ENCODE data around the gene CACNA1C.

The CACNA1C gene

DNA sequence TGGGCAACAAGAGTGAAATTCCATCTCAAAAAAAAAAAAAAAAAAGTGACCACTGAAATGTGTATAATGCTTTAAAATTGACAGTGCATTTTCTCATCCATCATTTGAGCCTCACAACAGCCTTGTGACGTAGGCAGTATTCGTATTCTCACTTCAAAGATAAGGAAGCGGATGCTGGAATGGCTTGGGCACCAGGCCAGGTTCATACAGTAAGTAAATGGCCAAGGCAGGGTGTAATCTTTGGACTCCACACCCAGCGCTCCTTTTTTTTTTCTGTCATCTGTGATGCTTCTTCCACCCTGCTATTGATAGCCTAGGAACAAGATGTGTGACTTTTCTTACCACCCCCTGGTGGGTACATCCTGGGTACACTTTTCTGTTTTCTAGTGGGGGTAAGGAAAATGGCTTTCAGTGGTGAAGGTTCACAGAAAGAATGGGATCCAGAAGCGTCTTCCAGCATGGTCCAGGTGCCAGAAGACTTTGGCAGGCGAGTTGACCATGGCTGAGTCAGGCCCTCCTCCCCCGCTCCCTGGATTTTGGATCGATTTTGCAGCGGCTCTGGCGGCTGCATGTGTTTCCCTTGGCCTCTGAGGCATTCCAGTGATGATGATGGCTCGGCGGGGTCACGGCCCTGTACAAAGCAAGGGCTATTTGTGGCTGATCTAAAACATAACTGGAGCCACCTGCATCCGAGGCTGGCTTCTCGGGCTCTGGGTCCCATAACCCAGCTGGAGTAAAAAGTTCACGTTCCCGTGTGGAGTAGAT lies 110.6 kb downstream of the CACNA1C start:
- TF ChIP-seq, protein P1, sequence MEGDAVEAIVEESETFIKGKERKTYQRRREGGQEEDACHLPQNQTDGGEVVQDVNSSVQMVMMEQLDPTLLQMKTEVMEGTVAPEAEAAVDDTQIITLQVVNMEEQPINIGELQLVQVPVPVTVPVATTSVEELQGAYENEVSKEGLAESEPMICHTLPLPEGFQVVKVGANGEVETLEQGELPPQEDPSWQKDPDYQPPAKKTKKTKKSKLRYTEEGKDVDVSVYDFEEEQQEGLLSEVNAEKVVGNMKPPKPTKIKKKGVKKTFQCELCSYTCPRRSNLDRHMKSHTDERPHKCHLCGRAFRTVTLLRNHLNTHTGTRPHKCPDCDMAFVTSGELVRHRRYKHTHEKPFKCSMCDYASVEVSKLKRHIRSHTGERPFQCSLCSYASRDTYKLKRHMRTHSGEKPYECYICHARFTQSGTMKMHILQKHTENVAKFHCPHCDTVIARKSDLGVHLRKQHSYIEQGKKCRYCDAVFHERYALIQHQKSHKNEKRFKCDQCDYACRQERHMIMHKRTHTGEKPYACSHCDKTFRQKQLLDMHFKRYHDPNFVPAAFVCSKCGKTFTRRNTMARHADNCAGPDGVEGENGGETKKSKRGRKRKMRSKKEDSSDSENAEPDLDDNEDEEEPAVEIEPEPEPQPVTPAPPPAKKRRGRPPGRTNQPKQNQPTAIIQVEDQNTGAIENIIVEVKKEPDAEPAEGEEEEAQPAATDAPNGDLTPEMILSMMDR (IDR thresholded peaks at IDR 0.05; ENCODE audit: insufficient read depth, missing control alignments), result no peak
- FAIRE-seq (no peak), DNase-seq (ENCODE audit: insufficient read length, low spot score) (no peak)

DNA sequence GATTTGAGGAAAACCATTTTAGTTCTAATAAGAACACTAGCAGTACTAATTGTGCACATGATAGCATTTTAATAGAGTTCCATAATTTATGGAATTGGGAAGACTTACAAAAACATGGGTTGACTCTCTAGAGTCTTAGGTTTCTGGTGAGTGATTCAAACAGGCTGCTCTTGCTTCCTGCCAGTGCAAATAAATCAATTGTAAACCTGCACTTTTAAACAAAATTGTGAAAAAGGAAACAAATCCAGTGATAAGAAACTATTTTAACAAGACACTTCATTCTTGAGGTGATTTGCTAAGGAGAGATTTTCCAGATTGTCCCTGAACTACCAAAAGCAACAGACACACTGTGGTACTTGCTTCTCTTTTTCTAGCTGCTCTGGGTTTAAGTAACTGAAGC lies 112.2 kb downstream of the CACNA1C start:
- DNase-seq (ENCODE audit: insufficient read length, low spot score) (no peak), FAIRE-seq (no peak)
- TF ChIP-seq, protein P1 (IDR thresholded peaks at IDR 0.05; ENCODE audit: insufficient read depth, missing control alignments), result no peak

DNA sequence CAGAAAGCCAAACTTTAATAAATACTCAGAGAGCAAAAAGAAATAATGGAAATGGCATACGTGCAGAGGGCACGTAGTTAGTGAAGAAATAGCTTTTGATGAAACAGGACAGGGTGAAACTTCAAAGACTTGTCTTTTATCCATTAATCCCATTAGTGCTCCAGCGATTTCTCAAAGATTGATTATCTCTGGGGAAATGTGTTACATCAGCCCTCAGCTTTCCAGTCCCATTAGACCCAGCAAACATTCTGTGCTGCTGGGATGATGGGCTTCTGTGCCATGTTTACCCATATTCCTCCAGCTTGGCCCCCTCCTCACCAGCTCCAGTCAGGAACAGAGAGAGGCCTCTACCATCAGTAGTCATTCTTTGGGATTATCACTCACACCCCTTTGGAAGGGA lies 113.1 kb downstream of the CACNA1C start:
- FAIRE-seq, result no peak
- no peak for DNase-seq (ENCODE audit: insufficient read length, low spot score)
- TF ChIP-seq, protein P1 (IDR thresholded peaks at IDR 0.05; ENCODE audit: insufficient read depth, missing control alignments), result no peak

DNA sequence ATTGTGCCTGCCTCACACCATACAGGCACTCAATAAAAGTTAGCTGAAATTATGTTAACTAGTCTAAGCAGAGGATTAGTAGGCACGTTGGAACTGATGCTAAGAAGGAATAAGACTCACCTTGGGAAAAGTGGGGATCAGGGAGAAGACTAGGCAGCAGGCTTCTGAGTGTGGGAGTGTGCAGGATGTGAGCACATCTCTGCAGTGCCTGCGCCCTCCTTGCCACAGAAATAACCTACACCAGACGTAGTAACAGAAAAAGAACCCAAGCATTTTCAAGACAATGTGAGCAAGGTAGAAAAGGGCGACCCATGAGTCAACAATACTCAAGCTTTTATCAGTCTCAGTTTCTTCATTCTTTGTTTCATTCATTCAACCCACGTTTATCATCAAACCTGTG lies 113.9 kb downstream of the CACNA1C start:
- TF ChIP-seq, protein P1 (IDR thresholded peaks at IDR 0.05; ENCODE audit: insufficient read depth, missing control alignments), result no peak
- DNase-seq (ENCODE audit: insufficient read length, low spot score) (no peak), FAIRE-seq (no peak)

DNA sequence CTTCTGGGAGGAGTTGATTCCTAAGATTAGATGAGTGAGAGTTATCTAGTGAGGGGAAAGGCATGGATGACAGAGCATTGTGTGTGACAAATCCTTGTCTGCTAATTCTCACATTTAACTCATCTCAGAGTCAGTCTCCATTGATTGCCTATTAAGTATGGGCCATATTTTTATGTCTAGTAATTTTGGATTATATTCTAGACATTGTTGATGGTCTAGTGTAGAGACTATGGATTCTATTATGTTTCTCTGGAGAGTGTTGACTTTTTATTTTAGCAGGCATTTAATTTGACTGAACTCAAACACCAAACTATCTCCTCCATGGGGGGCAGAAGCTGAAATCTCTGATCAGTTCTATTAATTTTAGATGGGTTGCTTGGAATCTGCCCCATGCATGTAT lies 114.4 kb downstream of the CACNA1C start:
- FAIRE-seq (no peak), DNase-seq (ENCODE audit: insufficient read length, low spot score) (no peak)
- TF ChIP-seq, protein P1 (IDR thresholded peaks at IDR 0.05; ENCODE audit: insufficient read depth, missing control alignments), result no peak

DNA sequence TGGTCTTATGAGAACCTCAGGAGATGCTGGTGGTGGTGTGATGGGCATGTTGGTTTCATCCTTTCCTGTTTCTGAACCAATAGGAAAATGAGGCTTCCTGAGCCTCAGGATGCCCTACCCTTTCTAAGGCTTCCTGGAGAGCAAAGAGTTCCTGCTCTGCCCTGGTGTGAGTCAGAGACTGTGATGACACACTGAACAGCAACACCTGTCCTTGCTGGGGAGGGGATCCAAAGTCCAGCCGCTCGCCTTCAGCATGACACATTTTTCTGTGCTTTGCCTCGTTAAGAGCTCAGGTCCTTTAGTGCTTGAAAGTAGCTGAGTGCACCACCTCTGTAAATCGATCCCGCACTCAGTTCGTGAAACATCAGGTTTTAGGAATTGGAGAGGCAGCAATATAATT lies 116.0 kb downstream of the CACNA1C start:
- FAIRE-seq, result no peak
- DNase-seq (ENCODE audit: insufficient read length, low spot score), result no peak
- TF ChIP-seq, protein P1 (IDR thresholded peaks at IDR 0.05; ENCODE audit: insufficient read depth, missing control alignments), result no peak

DNA sequence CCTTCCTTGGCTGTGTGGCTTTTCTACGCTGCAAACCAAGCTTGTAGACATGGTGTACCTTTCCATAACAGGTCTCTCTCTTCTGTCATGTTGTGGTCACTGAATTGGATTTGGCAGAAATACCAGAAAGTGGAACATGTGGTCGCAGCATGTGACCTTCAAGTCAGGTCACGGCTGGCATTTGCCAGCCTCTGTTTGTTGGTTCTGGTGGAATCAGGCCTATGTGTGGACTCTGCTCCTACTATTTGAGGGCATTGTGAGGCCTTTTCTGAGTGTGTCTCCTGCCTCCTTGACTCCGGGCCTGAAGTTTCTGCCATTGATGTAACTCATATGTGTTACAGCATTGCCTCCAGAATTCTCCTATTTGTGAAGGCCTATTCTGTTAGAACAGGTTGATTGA lies 116.7 kb downstream of the CACNA1C start:
- TF ChIP-seq, protein P1 (IDR thresholded peaks at IDR 0.05; ENCODE audit: insufficient read depth, missing control alignments), result no peak
- FAIRE-seq (no peak), DNase-seq (ENCODE audit: insufficient read length, low spot score) (no peak)

Measured in D721Med (cell line).